ENCODE data around the gene U2AF2. TPM values are rescaled to one million over a fixed set of nuclear protein-coding genes. Genes with fewer than 3 reads are reported as not detected.

The U2AF2 gene
- total RNA-seq, 1 experiment from 2014 or later = 289 TPM

GRCh38 chr19:55660404-55660803, 5.6 kb downstream of the U2AF2 start:
- Mint-ChIP-seq H3K36me3 (ENCODE audit: insufficient read depth, unreplicated experiment) (peaks cover 65% of the 10 kb centered on the region), H3K9me3 (ENCODE audit: unreplicated experiment) (no peaks in the 10 kb centered on the region), H3K4me3 (ENCODE audit: unreplicated experiment) (no peak overlapping the region), H3K27ac (ENCODE audit: unreplicated experiment) (peak overlapping the region; percentile 62), H3K27me3 (ENCODE audit: insufficient read depth, unreplicated experiment) (no peaks in the 10 kb centered on the region), H3K4me1 (ENCODE audit: low read depth, unreplicated experiment) (peaks cover 28% of the 10 kb centered on the region)
- Histone ChIP-seq H3K4me1 (peaks cover 6% of the 10 kb centered on the region; the same call in 1 of the 2 replicates), H3K4me3 (ENCODE audit: low read depth, low read length) (no peak overlapping the region), H3K36me3 (ENCODE audit: control insufficient read depth, insufficient read depth, low read length) (peaks cover 15% of the 10 kb centered on the region), H3K27me3 (replicated peaks; ENCODE audit: control insufficient read depth, insufficient read depth, low read length) (no peaks in the 10 kb centered on the region), H3K9me3 (no peaks in the 10 kb centered on the region)
- TF ChIP-seq CTCF (IDR thresholded peaks at IDR 0.05; ENCODE audit: insufficient read depth in 1 of 2, low read depth in 1 of 2, low read length in 1 of 2, severe bottlenecking in 1 of 2, unreplicated experiment in 1 of 2) = no peak
- POLR2A ChIA-PET = no interaction called here
- BruUV-seq (replicated peaks) = no TSS peak
- intact Hi-C loops (cut with micrococcal nuclease; ENCODE audit: unreplicated experiment) = no loop called here
- no peak for DNase-seq
- CTCF ChIA-PET = no interaction called here

GRCh38 chr19:55660991-55661390, 6.2 kb downstream of the U2AF2 start:
- Mint-ChIP-seq H3K9me3 (ENCODE audit: unreplicated experiment) (no peaks in the 10 kb centered on the region), H3K27ac (ENCODE audit: unreplicated experiment) (no peak overlapping the region), H3K4me3 (ENCODE audit: unreplicated experiment) (no peak overlapping the region), H3K27me3 (ENCODE audit: insufficient read depth, unreplicated experiment) (no peaks in the 10 kb centered on the region), H3K36me3 (ENCODE audit: insufficient read depth, unreplicated experiment) (peaks cover 65% of the 10 kb centered on the region), H3K4me1 (ENCODE audit: low read depth, unreplicated experiment) (peaks cover 25% of the 10 kb centered on the region)
- BruUV-seq (replicated peaks) = no TSS peak
- intact Hi-C loops (cut with micrococcal nuclease; ENCODE audit: unreplicated experiment) = no loop called here
- ChIA-PET CTCF (no interaction called here), POLR2A (no interaction called here)
- no peaks in the 10 kb centered on the region for H3K9me3 ChIP-seq
- no peaks in the 10 kb centered on the region for H3K27me3 ChIP-seq (replicated peaks; ENCODE audit: control insufficient read depth, insufficient read depth, low read length)
- DNase-seq = no peak
- H3K36me3 ChIP-seq (ENCODE audit: control insufficient read depth, insufficient read depth, low read length) = peaks cover 17% of the 10 kb centered on the region
- no peak for TF ChIP-seq CTCF (IDR thresholded peaks at IDR 0.05; ENCODE audit: insufficient read depth in 1 of 2, low read depth in 1 of 2, low read length in 1 of 2, severe bottlenecking in 1 of 2, unreplicated experiment in 1 of 2)
- H3K4me1 ChIP-seq = peaks cover 9% of the 10 kb centered on the region; the same call in 1 of the 2 replicates
- no peak overlapping the region for H3K4me3 ChIP-seq (ENCODE audit: low read depth, low read length)

GRCh38 chr19:55661826-55662225, 7.0 kb downstream of the U2AF2 start:
- Histone ChIP-seq H3K9me3 (no peaks in the 10 kb centered on the region), H3K4me1 (peaks cover 13% of the 10 kb centered on the region), H3K4me3 (ENCODE audit: low read depth, low read length) (no peak overlapping the region), H3K36me3 (ENCODE audit: control insufficient read depth, insufficient read depth, low read length) (peaks cover 22% of the 10 kb centered on the region), H3K27me3 (replicated peaks; ENCODE audit: control insufficient read depth, insufficient read depth, low read length) (no peaks in the 10 kb centered on the region)
- ChIA-PET POLR2A (no interaction called here), CTCF (no interaction called here)
- Mint-ChIP-seq H3K9me3 (ENCODE audit: unreplicated experiment) (no peaks in the 10 kb centered on the region), H3K27me3 (ENCODE audit: insufficient read depth, unreplicated experiment) (no peaks in the 10 kb centered on the region), H3K4me3 (ENCODE audit: unreplicated experiment) (no peak overlapping the region), H3K27ac (ENCODE audit: unreplicated experiment) (no peak overlapping the region), H3K36me3 (ENCODE audit: insufficient read depth, unreplicated experiment) (peaks cover 71% of the 10 kb centered on the region), H3K4me1 (ENCODE audit: low read depth, unreplicated experiment) (peaks cover 20% of the 10 kb centered on the region)
- intact Hi-C loops (cut with micrococcal nuclease; ENCODE audit: unreplicated experiment) = no loop called here
- no peak for DNase-seq
- no peak for TF ChIP-seq CTCF (IDR thresholded peaks at IDR 0.05; ENCODE audit: insufficient read depth in 1 of 2, low read depth in 1 of 2, low read length in 1 of 2, severe bottlenecking in 1 of 2, unreplicated experiment in 1 of 2)
- no TSS peak for BruUV-seq (replicated peaks)
